ENCODE measurements around the gene PRKCA.

DNA sequence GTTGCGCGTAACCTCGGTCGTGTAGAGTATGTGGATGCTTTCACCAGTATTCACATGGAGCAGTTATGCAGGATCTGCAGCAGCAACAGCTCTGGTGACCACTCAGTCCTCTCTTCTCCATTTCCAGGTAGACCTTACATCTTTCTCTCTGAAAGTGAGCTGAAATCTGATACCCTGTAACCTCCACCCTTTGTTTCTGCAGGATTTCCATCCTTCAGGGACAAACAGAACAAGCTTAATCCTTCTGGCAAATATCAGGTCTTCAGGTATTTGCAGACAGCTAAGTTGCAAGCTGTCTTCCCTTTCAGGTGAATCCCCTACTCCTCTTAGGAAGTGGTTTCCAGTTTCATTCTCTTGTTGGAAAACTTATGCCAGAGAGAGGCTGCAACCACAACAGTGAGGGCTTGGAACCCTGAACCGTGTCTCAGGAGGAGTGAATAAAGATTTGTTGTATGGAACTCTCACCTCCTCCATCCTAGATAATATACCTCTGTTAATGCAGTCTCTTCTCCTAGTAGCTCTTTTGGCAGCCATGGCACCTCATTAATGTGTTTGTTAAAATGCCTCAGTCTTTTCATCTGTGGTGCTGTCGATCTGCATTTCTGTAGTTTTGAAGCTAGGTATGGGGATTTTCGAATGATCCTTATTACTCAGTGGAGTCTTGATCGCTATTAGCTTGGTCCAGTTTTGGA lies 172.5 kb downstream of the PRKCA start:
- TF ChIP-seq, protein P1, sequence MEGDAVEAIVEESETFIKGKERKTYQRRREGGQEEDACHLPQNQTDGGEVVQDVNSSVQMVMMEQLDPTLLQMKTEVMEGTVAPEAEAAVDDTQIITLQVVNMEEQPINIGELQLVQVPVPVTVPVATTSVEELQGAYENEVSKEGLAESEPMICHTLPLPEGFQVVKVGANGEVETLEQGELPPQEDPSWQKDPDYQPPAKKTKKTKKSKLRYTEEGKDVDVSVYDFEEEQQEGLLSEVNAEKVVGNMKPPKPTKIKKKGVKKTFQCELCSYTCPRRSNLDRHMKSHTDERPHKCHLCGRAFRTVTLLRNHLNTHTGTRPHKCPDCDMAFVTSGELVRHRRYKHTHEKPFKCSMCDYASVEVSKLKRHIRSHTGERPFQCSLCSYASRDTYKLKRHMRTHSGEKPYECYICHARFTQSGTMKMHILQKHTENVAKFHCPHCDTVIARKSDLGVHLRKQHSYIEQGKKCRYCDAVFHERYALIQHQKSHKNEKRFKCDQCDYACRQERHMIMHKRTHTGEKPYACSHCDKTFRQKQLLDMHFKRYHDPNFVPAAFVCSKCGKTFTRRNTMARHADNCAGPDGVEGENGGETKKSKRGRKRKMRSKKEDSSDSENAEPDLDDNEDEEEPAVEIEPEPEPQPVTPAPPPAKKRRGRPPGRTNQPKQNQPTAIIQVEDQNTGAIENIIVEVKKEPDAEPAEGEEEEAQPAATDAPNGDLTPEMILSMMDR (IDR thresholded peaks at IDR 0.05) = no peak
- TF ChIP-seq POLR2AphosphoS5 (IDR thresholded peaks at IDR 0.05) (no peak), POLR2A (IDR thresholded peaks at IDR 0.05) (no peak)

Measured in prostate gland (tissue), 2 donors.